Keratinocyte (primary cell): ENCODE data around the gene TCP1.

Experiments
- CTCF ChIP-seq, 3 experiments: IDR thresholded peaks in 1 of 3; conservative IDR thresholded peaks in 1 of 3; optimal IDR thresholded peaks in 1 of 3; 2 replicates in 2 of 3; 3 replicates in 1 of 3; pipeline versions ENCODE3 to v1.5.1; 2011; ENCODE audit warnings: low read length in 3 of 3, mild to moderate bottlenecking in 3 of 3, moderate library complexity in 2 of 3, control low read depth in 1 of 3, inconsistent platforms in 1 of 3; ENCODE audit not compliant: insufficient read depth in 2 of 3; ENCODE audit errors: extremely low read depth in 1 of 3
- EZH2 ChIP-seq: IDR thresholded peaks from one replicate; pipeline ENCODE4 v1.6.1; 2012; ENCODE audit warnings: inconsistent platforms, mild to moderate bottlenecking, low read length, moderate library complexity

- no peak for TF ChIP-seq CTCF (optimal IDR thresholded peaks at IDR 0.05 in 1 of 3, IDR thresholded peaks at IDR 0.05 in 1 of 3, conservative IDR thresholded peaks at IDR 0.05 in 1 of 3; ENCODE audit: extremely low read depth in 1 of 3, insufficient read depth in 2 of 3, low read length in 3 of 3)
- no peak for TF ChIP-seq EZH2
These were observed 12.5 kb upstream of the TCP1 start for GRCh38 chr6:159801935-159802334.
